DMS 273 treated with DMSO at 0.1 percent for 48 hours (cell line): ENCODE measurements around the gene EBF4.
"Not testable (repeated sequence)": the region's sequence is repeated elsewhere in the genome, so short reads cannot be mapped to it uniquely, and the experiment has no call there.

ENCODE experiments used
- DNase-seq: peaks from one replicate; lab custom pipeline; 2025; lab: John Stamatoyannopoulos, UW

Gene EBF4

GRCh38 chr20:2672446-2672845 lies 20.1 kb upstream of the EBF4 start:
- no peak for DNase-seq

DNA sequence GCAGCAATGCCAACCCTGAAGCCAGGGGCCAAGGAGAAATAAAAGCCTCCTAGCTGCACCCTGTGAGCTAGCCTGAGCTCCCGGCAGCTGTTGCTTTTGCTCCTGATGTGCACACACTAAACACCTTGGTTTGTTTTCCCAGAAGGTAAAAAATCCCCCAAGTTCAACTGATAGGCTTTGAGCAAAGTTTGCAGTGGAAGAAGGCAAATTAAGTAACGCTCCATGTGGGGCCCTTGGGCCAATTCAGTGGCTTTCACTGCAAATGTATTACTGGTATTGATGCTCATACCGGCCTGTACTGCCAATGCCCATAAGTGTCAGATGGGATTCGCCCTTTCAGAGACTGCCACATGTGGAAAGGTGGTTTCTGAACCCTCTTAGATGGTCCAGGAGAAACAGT lies 19.1 kb upstream of the EBF4 start:
- DNase-seq: no peak

- DNase-seq: no peak
These were observed 12.5 kb upstream of the EBF4 start for GRCh38 chr20:2680046-2680445.

DNA sequence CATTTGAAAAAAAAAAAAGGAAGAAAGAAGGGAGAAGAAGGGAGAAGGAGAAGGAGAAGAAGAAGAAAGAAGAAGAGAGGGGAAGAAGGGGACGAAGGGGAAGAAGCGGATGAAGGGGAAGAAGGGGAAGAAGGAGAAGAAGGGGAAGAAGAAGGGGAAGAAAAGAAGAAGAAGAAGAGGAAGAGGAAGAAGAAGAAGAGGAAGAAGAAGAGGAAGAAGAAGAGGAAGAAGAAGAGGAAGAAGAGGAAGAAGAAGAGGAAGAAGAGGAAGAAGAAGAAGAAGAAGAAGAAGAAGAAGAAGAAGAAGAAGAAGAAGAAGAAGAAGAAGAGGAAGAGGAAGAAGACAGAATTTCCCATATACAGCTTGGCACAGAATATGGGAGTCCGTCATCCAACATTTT lies 10.5 kb upstream of the EBF4 start:
- DNase-seq: not testable (repeated sequence)

DNA sequence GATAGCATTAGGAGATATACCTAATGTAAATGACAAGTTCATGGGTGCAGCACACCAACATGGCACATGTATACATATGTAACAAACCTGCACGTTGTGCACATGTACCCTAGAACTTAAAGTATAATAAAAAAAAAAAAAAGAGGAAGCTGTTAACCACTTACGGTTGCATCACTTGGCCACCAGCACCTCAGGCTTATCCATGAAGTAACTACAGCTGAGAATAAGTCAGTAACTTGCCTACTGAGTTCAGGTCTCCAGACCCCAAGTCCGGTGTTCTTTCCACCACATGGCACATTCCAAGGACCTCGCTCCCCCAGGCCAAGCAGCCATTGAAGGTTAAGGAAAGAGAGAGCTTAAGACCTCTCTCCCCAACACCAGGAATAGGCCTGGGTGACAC lies 7.8 kb upstream of the EBF4 start:
- DNase-seq: not testable (repeated sequence)

GRCh38 chr20:2687514-2687913 lies 5.1 kb upstream of the EBF4 start:
- DNase-seq: no peak

DNA sequence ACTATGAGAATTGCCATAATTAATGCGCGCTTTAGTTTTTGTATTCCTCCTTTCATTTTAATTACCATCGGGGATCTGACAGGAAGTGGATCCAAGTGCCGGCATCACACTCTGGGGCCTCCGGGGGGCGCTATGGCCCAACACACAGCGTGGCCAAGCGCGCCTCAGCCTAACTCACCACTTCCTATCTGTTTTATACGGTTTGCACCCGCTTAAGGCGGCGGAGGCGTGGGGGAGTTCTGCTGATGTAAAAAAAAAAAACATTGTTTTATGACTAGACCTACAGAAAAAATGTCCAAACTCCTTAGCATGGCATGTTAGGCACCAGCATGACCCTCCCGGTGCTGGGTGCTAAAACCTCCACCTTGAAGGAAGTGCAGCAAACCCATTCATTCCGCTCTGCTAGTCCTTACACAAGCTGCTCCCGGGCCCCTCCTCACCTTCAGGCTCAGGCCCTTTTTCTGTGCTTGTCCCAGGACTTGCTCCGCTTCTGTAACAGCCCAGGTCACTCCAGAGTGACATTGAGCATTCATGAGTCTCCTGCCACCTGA lies 4.5 kb upstream of the EBF4 start:
- no peak for DNase-seq

DNA sequence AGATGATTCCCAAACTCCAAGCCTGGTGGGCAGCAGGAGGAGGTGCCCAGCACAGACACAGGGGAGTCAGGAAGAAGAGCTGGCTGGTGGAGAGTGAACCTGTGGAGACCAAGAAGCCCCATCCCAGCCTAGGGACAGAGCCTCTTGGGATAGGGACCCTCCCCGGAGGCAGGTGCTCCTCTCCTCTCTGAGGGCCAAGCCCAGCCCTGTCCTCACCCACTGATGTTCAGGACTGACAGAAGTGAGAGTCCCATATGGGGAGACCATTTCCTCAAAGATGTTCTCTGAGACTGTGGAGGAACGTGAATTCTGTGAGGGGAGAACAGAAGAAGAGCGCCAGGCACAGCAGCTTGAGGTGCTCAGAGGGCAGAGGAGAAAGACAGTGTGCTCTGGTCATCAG lies 2.4 kb upstream of the EBF4 start:
- DNase-seq: no peak

- no peak for DNase-seq
These were observed 1.9 kb upstream of the EBF4 start for GRCh38 chr20:2690718-2691117.

DNA sequence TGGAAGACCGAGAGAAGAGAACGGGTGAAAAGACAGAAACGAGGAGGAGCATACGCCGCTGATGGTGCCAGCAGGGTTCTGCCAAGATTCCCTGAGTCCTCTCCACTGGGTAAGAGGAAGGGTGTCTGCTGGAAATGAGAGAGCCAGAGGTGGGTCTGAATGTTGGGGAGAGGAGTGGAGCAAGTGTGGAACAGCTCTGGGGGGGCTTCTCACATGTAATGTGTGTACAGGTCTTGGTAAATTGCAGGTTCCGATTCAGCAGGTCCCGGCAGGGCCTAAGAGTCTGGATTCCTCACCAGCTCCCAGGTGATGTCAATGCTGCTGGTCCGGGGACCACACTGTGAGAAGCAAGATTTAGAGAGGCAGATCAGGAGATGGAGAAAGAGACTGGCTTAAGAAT lies 1.5 kb upstream of the EBF4 start:
- no peak for DNase-seq

DNA sequence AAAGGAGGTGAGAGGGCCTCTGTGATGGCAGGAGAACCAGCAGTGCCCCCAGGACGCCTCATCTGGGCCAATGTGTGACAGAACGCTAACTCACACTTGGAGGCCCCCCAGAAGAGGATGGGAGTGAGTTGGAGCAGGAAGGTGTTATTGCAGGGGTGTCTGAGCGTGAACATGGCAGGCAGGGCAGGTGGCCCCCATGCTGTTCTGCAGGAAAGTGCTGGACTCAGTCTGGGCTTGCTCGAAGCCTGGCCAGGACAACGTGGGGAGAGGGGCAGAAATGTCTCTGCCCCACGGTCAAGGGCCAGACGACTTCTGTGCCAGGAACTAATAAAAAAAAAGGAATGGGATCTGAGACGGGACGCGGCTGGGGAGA lies 931 bp upstream of the EBF4 start:
- no peak for DNase-seq

DNA sequence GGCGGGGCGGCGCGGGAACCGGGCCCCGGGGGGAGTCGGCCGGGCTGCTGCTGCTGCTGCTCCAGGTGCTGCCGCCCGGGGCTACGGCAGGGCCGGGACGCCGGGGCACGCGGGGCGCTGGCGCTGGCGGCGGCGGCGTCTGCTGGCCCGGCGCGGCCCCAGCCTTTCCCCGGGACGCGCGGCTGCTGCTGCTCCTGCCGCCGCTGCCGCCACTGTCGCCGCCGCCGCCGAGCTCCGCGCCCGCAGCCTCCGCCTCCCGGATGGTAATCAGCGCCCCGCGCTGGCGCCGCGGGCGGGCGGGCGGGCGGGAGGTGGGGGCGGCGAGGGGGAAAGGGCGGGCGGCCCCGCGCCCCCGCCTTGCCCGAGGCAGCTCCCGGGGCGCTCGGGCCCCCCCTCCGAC lies 306 bp downstream of the EBF4 start:
- no peak for DNase-seq

DNA sequence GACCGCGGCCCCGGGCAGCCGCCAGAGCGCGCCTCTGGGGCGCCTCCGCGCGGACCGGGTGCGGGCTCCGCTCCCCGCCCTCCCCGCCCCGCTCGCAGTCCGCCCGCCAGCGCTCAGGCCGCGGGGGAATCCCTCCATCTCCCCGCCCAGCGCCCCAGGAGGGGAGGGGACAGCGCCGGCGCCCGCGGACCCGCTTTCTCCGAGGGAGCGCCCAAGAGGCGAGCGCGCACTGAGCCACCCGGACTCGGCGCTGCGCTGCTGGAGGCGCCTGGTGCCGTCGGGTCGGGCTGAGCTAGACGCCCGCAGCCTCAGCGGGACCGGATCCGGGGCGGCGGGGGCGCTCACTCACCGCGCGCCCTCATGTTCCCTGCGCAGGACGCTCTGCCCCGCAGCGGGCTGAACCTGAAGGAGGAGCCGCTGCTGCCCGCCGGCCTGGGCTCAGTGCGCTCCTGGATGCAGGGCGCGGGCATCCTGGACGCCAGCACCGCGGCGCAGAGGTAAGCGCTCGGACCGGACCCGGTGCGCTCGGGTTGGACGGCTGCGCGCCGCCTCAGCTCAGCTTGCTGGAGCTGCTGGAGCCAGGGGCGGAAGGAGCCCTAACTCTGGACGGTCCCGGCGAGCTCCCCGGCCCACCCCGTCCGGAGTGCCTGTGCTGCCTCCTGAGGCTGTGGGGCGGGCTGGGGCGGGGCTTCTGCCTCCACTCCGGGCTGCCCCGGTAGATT lies 867 bp downstream of the EBF4 start:
- DNase-seq: no peak

DNA sequence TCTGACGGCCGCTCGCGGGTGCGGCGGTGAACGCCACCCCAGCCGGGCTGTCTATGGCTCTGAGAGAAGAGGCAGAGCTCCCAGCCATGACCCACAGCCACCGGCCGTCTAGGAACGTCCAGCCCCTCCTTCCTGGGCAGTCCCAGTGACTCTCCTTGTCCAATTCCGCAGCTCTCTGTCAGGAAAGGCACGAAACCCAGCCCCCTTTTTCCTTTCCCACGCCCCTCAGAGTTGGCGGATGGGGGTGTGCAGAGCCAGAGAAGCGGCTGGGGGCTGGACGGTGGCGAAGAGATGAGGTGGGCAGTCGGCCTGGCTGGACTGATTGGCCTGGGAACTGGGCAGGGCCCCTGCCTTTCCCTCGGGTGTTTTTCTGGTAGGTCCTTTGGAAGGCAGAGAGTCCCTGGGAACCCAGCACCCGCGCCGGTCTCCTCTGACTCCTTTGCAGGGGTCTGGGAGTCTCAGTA lies 1.5 kb downstream of the EBF4 start:
- DNase-seq: no peak

- no peak for DNase-seq
These were observed 1.9 kb downstream of the EBF4 start for GRCh38 chr20:2694519-2694918.

DNA sequence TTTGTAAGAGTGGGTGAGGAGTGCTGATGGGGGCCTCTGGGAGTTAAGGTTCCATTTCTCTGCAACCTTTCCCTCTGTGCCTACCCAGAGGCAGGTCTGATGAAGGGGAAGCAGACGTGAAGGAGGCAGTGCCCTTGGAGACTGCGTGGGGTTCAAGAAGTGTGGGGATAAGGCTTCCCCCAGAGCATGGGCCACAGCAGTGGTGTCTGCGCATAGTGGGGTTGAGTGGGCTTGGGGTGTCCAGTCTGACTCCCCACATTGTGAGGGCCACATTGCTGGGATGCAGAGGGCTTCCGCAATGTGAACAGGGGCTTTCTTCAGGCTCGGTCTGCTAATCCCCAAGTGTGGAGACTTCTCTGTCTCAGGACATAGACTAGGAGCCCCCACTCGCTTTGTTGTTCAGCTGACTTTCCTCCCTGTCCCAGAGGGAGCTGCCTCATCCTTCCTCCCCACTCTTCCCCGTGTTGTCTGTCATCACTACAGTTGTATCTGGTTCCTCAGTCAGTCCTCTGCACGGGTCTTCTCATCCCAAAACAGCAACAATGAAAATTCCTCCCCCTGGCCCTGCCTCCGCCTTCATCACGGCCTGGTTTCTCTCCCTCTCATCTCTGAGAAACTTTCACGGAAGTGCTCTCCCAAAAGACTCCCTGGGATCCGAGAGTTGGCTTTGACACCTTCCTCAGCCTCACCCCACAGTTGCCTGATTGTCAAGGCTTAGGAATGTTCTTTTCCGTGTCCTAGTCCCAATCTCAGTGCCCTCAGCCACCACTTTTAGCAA lies 2.8 kb downstream of the EBF4 start:
- no peak for DNase-seq

DNA sequence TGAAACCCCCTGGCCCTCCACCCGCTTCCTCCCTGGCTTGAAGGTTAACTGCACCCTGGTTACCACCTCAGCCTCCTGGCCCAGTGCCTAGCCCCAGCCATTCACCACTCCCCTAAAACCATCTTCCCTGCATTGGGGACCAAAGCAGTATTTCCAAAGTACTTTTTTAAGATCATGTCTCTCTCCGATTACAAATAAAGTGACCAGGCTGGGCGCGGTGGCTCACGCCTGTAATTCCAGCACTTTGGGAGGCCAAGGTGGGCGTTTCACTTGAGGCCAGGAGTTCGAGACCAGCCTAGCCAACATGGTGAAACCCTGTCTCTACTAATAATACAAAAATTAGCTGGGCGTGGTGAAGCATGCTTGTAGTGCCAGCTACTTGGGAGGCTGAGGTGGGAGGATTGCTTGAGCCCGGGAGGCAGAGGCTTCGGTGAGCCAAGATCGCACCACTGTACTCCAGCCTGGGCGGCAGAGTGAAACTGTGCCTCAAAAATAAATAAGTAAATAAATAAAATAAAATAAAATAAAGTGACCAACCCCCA lies 3.5 kb downstream of the EBF4 start:
- DNase-seq: not testable (repeated sequence)

DNA sequence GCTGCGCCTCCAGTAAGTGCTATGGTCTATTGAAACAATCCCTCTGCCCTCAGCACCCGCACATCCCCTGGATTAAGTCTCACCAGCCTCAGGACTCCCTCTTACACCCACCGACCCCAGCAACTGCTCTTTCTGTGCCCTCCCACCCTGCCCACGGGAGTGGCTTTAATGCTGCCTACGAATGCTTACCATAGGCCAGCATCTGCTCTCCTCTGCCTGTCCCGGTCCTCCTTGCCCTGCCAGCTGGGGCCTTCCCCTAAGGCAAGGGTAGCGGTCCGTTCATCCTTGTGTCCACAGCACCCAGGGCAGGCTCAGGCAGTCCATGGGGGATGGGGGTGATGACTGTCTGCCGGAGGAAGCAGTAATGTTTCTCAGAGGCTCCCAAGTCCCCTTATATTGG lies 4.1 kb downstream of the EBF4 start:
- no peak for DNase-seq

- no peak for DNase-seq
These were observed 5.2 kb downstream of the EBF4 start for GRCh38 chr20:2697768-2698167.

- DNase-seq: no peak
These were observed 5.7 kb downstream of the EBF4 start for GRCh38 chr20:2698186-2698817.

DNA sequence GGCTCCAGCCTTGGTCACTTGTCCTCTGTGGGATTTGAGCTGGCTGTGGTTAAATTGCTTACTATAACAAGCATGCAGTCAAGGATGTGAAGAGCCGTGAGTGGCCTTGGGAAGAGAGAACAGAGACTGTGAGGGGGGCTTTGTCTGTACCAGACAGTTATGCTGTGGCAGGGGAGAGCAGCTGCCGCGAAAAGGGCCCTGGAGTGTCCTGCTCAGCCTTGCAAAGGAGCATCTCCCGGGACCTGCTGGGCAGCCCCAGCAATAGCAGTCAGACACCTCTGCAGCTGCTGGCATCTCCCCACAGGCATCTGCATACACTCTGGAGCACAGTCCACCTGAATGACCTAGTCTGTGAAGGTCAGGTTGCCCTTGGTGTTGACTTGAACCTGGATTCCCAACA lies 6.3 kb downstream of the EBF4 start:
- no peak for DNase-seq

- no peak for DNase-seq
These were observed 7.3 kb downstream of the EBF4 start for GRCh38 chr20:2699775-2700413.
